ENCODE data around the gene SLC27A6.

Gene SLC27A6

GRCh38 chr5:128962211-128962610 lies 3.1 kb upstream of the SLC27A6 start:
- Histone ChIP-seq H3K9me3 (replicated peaks in 1 of 2; ENCODE audit: control insufficient read depth in 2 of 2, insufficient read depth in 1 of 2, low read depth in 1 of 2, low read length in 2 of 2) (peaks cover 0 to 3% of the 10 kb centered on the region in 2 donors), H4K8ac (ENCODE audit: low read depth, low read length) (no peak overlapping the region), H2BK120ac (ENCODE audit: low read depth, low read length) (no peak overlapping the region), H3K4me2 (ENCODE audit: insufficient read depth, low read length, poor library complexity, severe bottlenecking) (no peak overlapping the region), H3K23ac (ENCODE audit: low read depth, low read length, poor library complexity) (no peak overlapping the region), H3K4ac (ENCODE audit: low read length) (no peak overlapping the region), H2BK15ac (ENCODE audit: low read length) (no peak overlapping the region), H2AFZ (ENCODE audit: low read length) (no peak overlapping the region), H2BK5ac (ENCODE audit: low read length) (no peak overlapping the region), H3K27ac (replicated peaks; ENCODE audit: low read length) (no peak overlapping the region), H2BK12ac (ENCODE audit: low read length) (no peak overlapping the region), H2AK5ac (ENCODE audit: low read depth, low read length) (no peak overlapping the region), H3K27me3 (ENCODE audit: control insufficient read depth in 3 of 3, insufficient read depth in 3 of 3, low read depth in 1 of 3, low read length in 3 of 3) (peaks cover 0 to 41% (median 11%) of the 10 kb centered on the region in 3 experiments), H4K91ac (ENCODE audit: low read depth, low read length, poor library complexity) (no peak overlapping the region), H3K79me1 (ENCODE audit: low read depth, low read length) (no peaks in the 10 kb centered on the region), H3K4me3 (ENCODE audit: low read length in 2 of 2) (no peak overlapping the region), H3K18ac (ENCODE audit: low read length) (peak overlapping the region; percentile 17), H3K36me3 (replicated peaks in 1 of 2; ENCODE audit: control insufficient read depth in 2 of 2, insufficient read depth in 2 of 2, low read length in 2 of 2) (no peaks in the 10 kb centered on the region), H3K14ac (ENCODE audit: low read length) (no peak overlapping the region), H3K9ac (ENCODE audit: low read depth, low read length, poor library complexity) (no peak overlapping the region), H3K4me1 (ENCODE audit: control insufficient read depth in 2 of 2, insufficient read depth in 1 of 2, low read depth in 1 of 2, low read length in 2 of 2) (no peaks in the 10 kb centered on the region)
- DNase-seq (ENCODE audit: low spot score) = no peak
- WGBS, 2 donors (ENCODE audit: extremely low coverage in 2 of 2, insufficient read length in 2 of 2, insufficient replicate concordance in 1 of 2) = no CpG with 5 or more reads among the region's 6 CpGs

GRCh38 chr5:128965638-128966302 lies 482 bp downstream of the SLC27A6 start:
- Histone ChIP-seq H3K79me1 (ENCODE audit: low read depth, low read length) (no peaks in the 10 kb centered on the region), H3K14ac (ENCODE audit: low read length) (no peak overlapping the region), H3K4me3 (ENCODE audit: low read length in 2 of 2) (peak overlapping the region in 1 of 2 donors; percentile 92), H2BK5ac (ENCODE audit: low read length) (no peak overlapping the region), H3K9me3 (replicated peaks in 1 of 2; ENCODE audit: control insufficient read depth in 2 of 2, insufficient read depth in 1 of 2, low read depth in 1 of 2, low read length in 2 of 2) (peaks cover 0 to 3% of the 10 kb centered on the region in 2 donors), H2AK5ac (ENCODE audit: low read depth, low read length) (no peak overlapping the region), H2BK15ac (ENCODE audit: low read length) (no peak overlapping the region), H3K18ac (ENCODE audit: low read length) (peak overlapping the region; percentile 24), H2BK12ac (ENCODE audit: low read length) (no peak overlapping the region), H2BK120ac (ENCODE audit: low read depth, low read length) (no peak overlapping the region), H4K91ac (ENCODE audit: low read depth, low read length, poor library complexity) (no peak overlapping the region), H3K23ac (ENCODE audit: low read depth, low read length, poor library complexity) (no peak overlapping the region), H3K36me3 (replicated peaks in 1 of 2; ENCODE audit: control insufficient read depth in 2 of 2, insufficient read depth in 2 of 2, low read length in 2 of 2) (no peaks in the 10 kb centered on the region), H4K8ac (ENCODE audit: low read depth, low read length) (no peak overlapping the region), H3K4ac (ENCODE audit: low read length) (no peak overlapping the region), H3K4me2 (ENCODE audit: insufficient read depth, low read length, poor library complexity, severe bottlenecking) (peak overlapping the region; percentile 78), H3K27ac (replicated peaks; ENCODE audit: low read length) (no peak overlapping the region), H3K9ac (ENCODE audit: low read depth, low read length, poor library complexity) (no peak overlapping the region), H2AFZ (ENCODE audit: low read length) (peak overlapping the region; percentile 83), H3K27me3 (ENCODE audit: control insufficient read depth in 3 of 3, insufficient read depth in 3 of 3, low read depth in 1 of 3, low read length in 3 of 3) (peaks cover 0 to 41% (median 11%) of the 10 kb centered on the region in 3 experiments), H3K4me1 (ENCODE audit: control insufficient read depth in 2 of 2, insufficient read depth in 1 of 2, low read depth in 1 of 2, low read length in 2 of 2) (no peaks in the 10 kb centered on the region)
- WGBS, 2 donors (ENCODE audit: extremely low coverage in 2 of 2, insufficient read length in 2 of 2, insufficient replicate concordance in 1 of 2) = no CpG with 5 or more reads among the region's 24 CpGs
- DNase-seq (ENCODE audit: low spot score) = no peak

- no peak for DNase-seq (ENCODE audit: low spot score)
- H2AK5ac ChIP-seq (ENCODE audit: low read depth, low read length) = no peak overlapping the region
- peaks cover 0 to 3% of the 10 kb centered on the region in 2 donors for H3K9me3 ChIP-seq (replicated peaks in 1 of 2; ENCODE audit: control insufficient read depth in 2 of 2, insufficient read depth in 1 of 2, low read depth in 1 of 2, low read length in 2 of 2)
- H3K4me3 ChIP-seq (ENCODE audit: low read length in 2 of 2) = no peak overlapping the region
- H2AFZ ChIP-seq (ENCODE audit: low read length) = no peak overlapping the region
- no CpG with 5 or more reads among the region's 12 CpGs for WGBS, 2 donors (ENCODE audit: extremely low coverage in 2 of 2, insufficient read length in 2 of 2, insufficient replicate concordance in 1 of 2)
- no peak overlapping the region for H2BK5ac ChIP-seq (ENCODE audit: low read length)
- H2BK15ac ChIP-seq (ENCODE audit: low read length) = no peak overlapping the region
- no peak overlapping the region for H3K4ac ChIP-seq (ENCODE audit: low read length)
- no peaks in the 10 kb centered on the region for H3K79me1 ChIP-seq (ENCODE audit: low read depth, low read length)
- no peak overlapping the region for H2BK12ac ChIP-seq (ENCODE audit: low read length)
- no peak overlapping the region for H2BK120ac ChIP-seq (ENCODE audit: low read depth, low read length)
- H4K91ac ChIP-seq (ENCODE audit: low read depth, low read length, poor library complexity) = no peak overlapping the region
- H3K27me3 ChIP-seq (ENCODE audit: control insufficient read depth in 3 of 3, insufficient read depth in 3 of 3, low read depth in 1 of 3, low read length in 3 of 3) = peaks cover 0 to 41% (median 11%) of the 10 kb centered on the region in 3 experiments
- no peak overlapping the region for H3K4me2 ChIP-seq (ENCODE audit: insufficient read depth, low read length, poor library complexity, severe bottlenecking)
- H3K14ac ChIP-seq (ENCODE audit: low read length) = no peak overlapping the region
- no peaks in the 10 kb centered on the region for H3K36me3 ChIP-seq (replicated peaks in 1 of 2; ENCODE audit: control insufficient read depth in 2 of 2, insufficient read depth in 2 of 2, low read length in 2 of 2)
- H3K18ac ChIP-seq (ENCODE audit: low read length) = no peak overlapping the region
- H4K8ac ChIP-seq (ENCODE audit: low read depth, low read length) = no peak overlapping the region
- no peak overlapping the region for H3K27ac ChIP-seq (replicated peaks; ENCODE audit: low read length)
- H3K23ac ChIP-seq (ENCODE audit: low read depth, low read length, poor library complexity) = no peak overlapping the region
- H3K4me1 ChIP-seq (ENCODE audit: control insufficient read depth in 2 of 2, insufficient read depth in 1 of 2, low read depth in 1 of 2, low read length in 2 of 2) = no peaks in the 10 kb centered on the region
- H3K9ac ChIP-seq (ENCODE audit: low read depth, low read length, poor library complexity) = no peak overlapping the region
Observed at GRCh38 chr5:128966375-128966774, 1.1 kb downstream of the SLC27A6 start.

GRCh38 chr5:128966846-128967245 lies 1.6 kb downstream of the SLC27A6 start:
- Histone ChIP-seq H2BK12ac (ENCODE audit: low read length) (no peak overlapping the region), H3K9me3 (replicated peaks in 1 of 2; ENCODE audit: control insufficient read depth in 2 of 2, insufficient read depth in 1 of 2, low read depth in 1 of 2, low read length in 2 of 2) (peaks cover 0 to 3% of the 10 kb centered on the region in 2 donors), H2BK120ac (ENCODE audit: low read depth, low read length) (no peak overlapping the region), H3K36me3 (replicated peaks in 1 of 2; ENCODE audit: control insufficient read depth in 2 of 2, insufficient read depth in 2 of 2, low read length in 2 of 2) (no peaks in the 10 kb centered on the region), H2BK15ac (ENCODE audit: low read length) (no peak overlapping the region), H3K27me3 (ENCODE audit: control insufficient read depth in 3 of 3, insufficient read depth in 3 of 3, low read depth in 1 of 3, low read length in 3 of 3) (peaks cover 0 to 41% (median 11%) of the 10 kb centered on the region in 3 experiments), H3K4me3 (ENCODE audit: low read length in 2 of 2) (no peak overlapping the region), H3K9ac (ENCODE audit: low read depth, low read length, poor library complexity) (no peak overlapping the region), H3K27ac (replicated peaks; ENCODE audit: low read length) (no peak overlapping the region), H3K14ac (ENCODE audit: low read length) (no peak overlapping the region), H3K23ac (ENCODE audit: low read depth, low read length, poor library complexity) (no peak overlapping the region), H3K18ac (ENCODE audit: low read length) (no peak overlapping the region), H2AK5ac (ENCODE audit: low read depth, low read length) (no peak overlapping the region), H2AFZ (ENCODE audit: low read length) (no peak overlapping the region), H3K79me1 (ENCODE audit: low read depth, low read length) (no peaks in the 10 kb centered on the region), H3K4ac (ENCODE audit: low read length) (no peak overlapping the region), H2BK5ac (ENCODE audit: low read length) (no peak overlapping the region), H4K91ac (ENCODE audit: low read depth, low read length, poor library complexity) (no peak overlapping the region), H4K8ac (ENCODE audit: low read depth, low read length) (no peak overlapping the region), H3K4me2 (ENCODE audit: insufficient read depth, low read length, poor library complexity, severe bottlenecking) (no peak overlapping the region), H3K4me1 (ENCODE audit: control insufficient read depth in 2 of 2, insufficient read depth in 1 of 2, low read depth in 1 of 2, low read length in 2 of 2) (no peaks in the 10 kb centered on the region)
- no CpG with 5 or more reads among the region's 3 CpGs for WGBS, 2 donors (ENCODE audit: extremely low coverage in 2 of 2, insufficient read length in 2 of 2, insufficient replicate concordance in 1 of 2)
- no peak for DNase-seq (ENCODE audit: low spot score)

Data from neuronal stem cell (in vitro differentiated cells).